GM23338 (cell line): ENCODE data around the gene KRTAP12-1. TPM values are rescaled to one million over a fixed set of nuclear protein-coding genes. Genes with fewer than 3 reads are reported as not detected.

ENCODE experiments used
- ATAC-seq: fragments of 200-7000 bp; cut with Tn5 transposase; 3 replicates; pipeline ENCODE4 v1.9.1; 2020
- DNase-seq: peaks from one replicate; pipeline ENCODE4 v3.0.0-alpha.2; 2015; ENCODE audit warnings: low spot score
- H2AFZ ChIP-seq: fragments of 200-600 bp; sonication (generic); 2 replicates; pipeline ENCODE4 v1.8.0; 2016; ENCODE audit warnings: antibody characterized with exemption, mild to moderate bottlenecking, moderate library complexity
- H3F3A ChIP-seq: fragments of 200-600 bp; sonication (generic); replicated peaks from 2 replicates; pipeline ENCODE4 v1.8.0; 2017; ENCODE audit warnings: antibody characterized with exemption, mixed run types, low read depth
- H3K27ac ChIP-seq: fragments of 200-600 bp; sonication (generic); 2 replicates; pipeline ENCODE4 v1.6.1; 2016; ENCODE audit warnings: low read depth
- H3K27me3 ChIP-seq: fragments of 200-600 bp; sonication (generic); 2 replicates; pipeline ENCODE4 v1.8.0; 2016; ENCODE audit warnings: mild to moderate bottlenecking, mixed run types, moderate library complexity; ENCODE audit not compliant: insufficient read depth
- H3K36me3 ChIP-seq: fragments of 200-600 bp; sonication (generic); 2 replicates; pipeline ENCODE4 v1.8.0; 2016; ENCODE audit warnings: mild to moderate bottlenecking; ENCODE audit not compliant: insufficient read depth
- H3K4me1 ChIP-seq: fragments of 200-600 bp; sonication (generic); 2 replicates; pipeline ENCODE4 v1.8.0; 2016; ENCODE audit warnings: mild to moderate bottlenecking, moderate library complexity; ENCODE audit not compliant: insufficient read depth
- H3K4me2 ChIP-seq: fragments of 200-600 bp; sonication (generic); 2 replicates; pipeline ENCODE4 v1.7.1; 2017; ENCODE audit warnings: mixed run types
- H3K4me3 ChIP-seq: fragments of 200-600 bp; sonication (generic); 2 replicates; pipeline ENCODE4 v1.6.1; 2016; ENCODE audit warnings: mixed run types
- H3K79me2 ChIP-seq: fragments of 200-600 bp; sonication (generic); replicated peaks from 2 replicates; pipeline ENCODE4 v1.8.0; 2017; ENCODE audit warnings: mild to moderate bottlenecking; ENCODE audit not compliant: insufficient read depth
- H3K9me2 ChIP-seq: fragments of 200-600 bp; sonication (generic); 2 replicates; pipeline ENCODE4 v1.8.0; 2017; ENCODE audit not compliant: insufficient read depth
- H4K20me1 ChIP-seq: fragments of 200-600 bp; sonication (generic); replicated peaks from 2 replicates; pipeline ENCODE4 v1.8.0; 2017; ENCODE audit warnings: mild to moderate bottlenecking; ENCODE audit not compliant: insufficient read depth
- H3K27ac Mint-ChIP-seq: 2 replicates; pipeline ENCODE4 v1.8.0; 2020; ENCODE audit warnings: inconsistent platforms, mild to moderate bottlenecking, moderate library complexity, mixed read lengths
- H3K27me3 Mint-ChIP-seq: 3 replicates; pipeline ENCODE4 v1.8.0; 2022; ENCODE audit warnings: low read depth, mild to moderate bottlenecking, moderate library complexity, mixed read lengths, inconsistent platforms; ENCODE audit not compliant: insufficient read depth, poor library complexity
- H3K36me3 Mint-ChIP-seq: 3 replicates; pipeline ENCODE4 v1.8.0; 2021; ENCODE audit warnings: low read depth, mild to moderate bottlenecking, inconsistent platforms, moderate library complexity, mixed read lengths
- H3K4me1 Mint-ChIP-seq: 3 replicates; pipeline ENCODE4 v1.8.0; 2020; ENCODE audit warnings: mild to moderate bottlenecking, inconsistent platforms, mixed read lengths
- H3K4me3 Mint-ChIP-seq: 3 replicates; pipeline ENCODE4 v1.8.0; 2021; ENCODE audit warnings: moderate library complexity, mild to moderate bottlenecking, inconsistent platforms, mixed read lengths
- H3K9me3 Mint-ChIP-seq: 3 replicates; pipeline ENCODE4 v1.8.0; 2020; ENCODE audit warnings: moderate library complexity, mild to moderate bottlenecking, inconsistent platforms, mixed read lengths
- CREB1 ChIP-seq: fragments of 250-450 bp; sonication (Bioruptor Pico); IDR thresholded peaks from 2 replicates; pipeline ENCODE4 v1.5.0; 2020; ENCODE audit warnings: low read depth, mild to moderate bottlenecking, moderate library complexity
- STAT1 ChIP-seq: IDR thresholded peaks from one replicate; pipeline ENCODE4 v1.6.1; 2016; ENCODE audit warnings: antibody characterized with exemption; ENCODE audit not compliant: unreplicated experiment
- ZNF331 ChIP-seq: fragments of 250-450 bp; sonication (Bioruptor Pico); IDR thresholded peaks from 2 replicates; pipeline ENCODE4 v1.5.0; 2020; ENCODE audit warnings: low read depth, mild to moderate bottlenecking, moderate library complexity
- polyA plus RNA-seq: library from polyadenylated mRNA; unstranded; fragments of >200 nt; fragmentation: Nextera tagmentation; extraction: Ambion mirVana; gene quantifications from 2 replicates; pipeline ENCODE4 v1.2.1, GENCODE V29; 2016
- total RNA-seq: library from RNA; depleted of rRNA; stranded (reverse); fragments of >200 nt; shearing (Covaris generic); gene quantifications from 2 replicates; pipeline ENCODE4 v1.2.3, GENCODE V29; 2014
- TF ChIP-seq, protein P1 (sequence below): fragments of 250-450 bp; sonication (Bioruptor Pico); IDR thresholded peaks from 2 replicates; pipeline ENCODE4 v1.5.0; 2020; ENCODE audit warnings: mild to moderate bottlenecking, moderate library complexity
- TF ChIP-seq, protein P2 (sequence below), 2 experiments: fragments of 200-600 bp in 1 of 2; sonication (generic) in 1 of 2; conservative IDR thresholded peaks; 2 replicates each; pipeline versions ENCODE4 v1.5.1 to v1.6.1; 2016 to 2017; ENCODE audit warnings: antibody characterized with exemption in 2 of 2, low read depth in 2 of 2, mild to moderate bottlenecking in 2 of 2, moderate library complexity in 1 of 2
- TF ChIP-seq, protein P3 (sequence below): IDR thresholded peaks from 2 replicates; pipeline ENCODE4 v1.6.1; 2016; ENCODE audit warnings: antibody characterized with exemption
- TF ChIP-seq, protein P4 (sequence below): IDR thresholded peaks from one replicate; pipeline ENCODE4 v1.6.1; 2018; ENCODE audit warnings: antibody characterized with exemption; ENCODE audit not compliant: unreplicated experiment

Gene KRTAP12-1
- total and polyA plus RNA-seq, 2 experiments from 2014 or later, result not detected

DNA sequence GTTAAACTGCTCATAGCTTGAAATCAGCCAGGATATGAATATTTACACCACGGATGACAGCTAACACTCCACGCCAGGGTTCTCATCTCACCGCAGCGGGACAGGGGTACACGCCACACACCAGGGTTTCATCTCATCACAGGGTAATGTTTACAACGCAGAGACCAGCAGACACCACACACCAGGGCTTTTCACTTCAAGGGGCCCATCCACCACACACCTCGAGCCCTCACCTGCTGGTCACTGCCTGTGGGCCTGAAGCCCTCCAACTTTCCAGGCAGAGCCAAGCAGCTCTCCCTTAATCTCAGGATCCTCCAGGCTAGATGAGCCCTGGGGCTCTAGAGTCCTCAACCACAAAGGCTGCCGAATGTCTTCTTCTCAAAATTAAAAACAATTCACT is 13.7 kb upstream of the KRTAP12-1 start (continued):
- TF ChIP-seq, protein P1, sequence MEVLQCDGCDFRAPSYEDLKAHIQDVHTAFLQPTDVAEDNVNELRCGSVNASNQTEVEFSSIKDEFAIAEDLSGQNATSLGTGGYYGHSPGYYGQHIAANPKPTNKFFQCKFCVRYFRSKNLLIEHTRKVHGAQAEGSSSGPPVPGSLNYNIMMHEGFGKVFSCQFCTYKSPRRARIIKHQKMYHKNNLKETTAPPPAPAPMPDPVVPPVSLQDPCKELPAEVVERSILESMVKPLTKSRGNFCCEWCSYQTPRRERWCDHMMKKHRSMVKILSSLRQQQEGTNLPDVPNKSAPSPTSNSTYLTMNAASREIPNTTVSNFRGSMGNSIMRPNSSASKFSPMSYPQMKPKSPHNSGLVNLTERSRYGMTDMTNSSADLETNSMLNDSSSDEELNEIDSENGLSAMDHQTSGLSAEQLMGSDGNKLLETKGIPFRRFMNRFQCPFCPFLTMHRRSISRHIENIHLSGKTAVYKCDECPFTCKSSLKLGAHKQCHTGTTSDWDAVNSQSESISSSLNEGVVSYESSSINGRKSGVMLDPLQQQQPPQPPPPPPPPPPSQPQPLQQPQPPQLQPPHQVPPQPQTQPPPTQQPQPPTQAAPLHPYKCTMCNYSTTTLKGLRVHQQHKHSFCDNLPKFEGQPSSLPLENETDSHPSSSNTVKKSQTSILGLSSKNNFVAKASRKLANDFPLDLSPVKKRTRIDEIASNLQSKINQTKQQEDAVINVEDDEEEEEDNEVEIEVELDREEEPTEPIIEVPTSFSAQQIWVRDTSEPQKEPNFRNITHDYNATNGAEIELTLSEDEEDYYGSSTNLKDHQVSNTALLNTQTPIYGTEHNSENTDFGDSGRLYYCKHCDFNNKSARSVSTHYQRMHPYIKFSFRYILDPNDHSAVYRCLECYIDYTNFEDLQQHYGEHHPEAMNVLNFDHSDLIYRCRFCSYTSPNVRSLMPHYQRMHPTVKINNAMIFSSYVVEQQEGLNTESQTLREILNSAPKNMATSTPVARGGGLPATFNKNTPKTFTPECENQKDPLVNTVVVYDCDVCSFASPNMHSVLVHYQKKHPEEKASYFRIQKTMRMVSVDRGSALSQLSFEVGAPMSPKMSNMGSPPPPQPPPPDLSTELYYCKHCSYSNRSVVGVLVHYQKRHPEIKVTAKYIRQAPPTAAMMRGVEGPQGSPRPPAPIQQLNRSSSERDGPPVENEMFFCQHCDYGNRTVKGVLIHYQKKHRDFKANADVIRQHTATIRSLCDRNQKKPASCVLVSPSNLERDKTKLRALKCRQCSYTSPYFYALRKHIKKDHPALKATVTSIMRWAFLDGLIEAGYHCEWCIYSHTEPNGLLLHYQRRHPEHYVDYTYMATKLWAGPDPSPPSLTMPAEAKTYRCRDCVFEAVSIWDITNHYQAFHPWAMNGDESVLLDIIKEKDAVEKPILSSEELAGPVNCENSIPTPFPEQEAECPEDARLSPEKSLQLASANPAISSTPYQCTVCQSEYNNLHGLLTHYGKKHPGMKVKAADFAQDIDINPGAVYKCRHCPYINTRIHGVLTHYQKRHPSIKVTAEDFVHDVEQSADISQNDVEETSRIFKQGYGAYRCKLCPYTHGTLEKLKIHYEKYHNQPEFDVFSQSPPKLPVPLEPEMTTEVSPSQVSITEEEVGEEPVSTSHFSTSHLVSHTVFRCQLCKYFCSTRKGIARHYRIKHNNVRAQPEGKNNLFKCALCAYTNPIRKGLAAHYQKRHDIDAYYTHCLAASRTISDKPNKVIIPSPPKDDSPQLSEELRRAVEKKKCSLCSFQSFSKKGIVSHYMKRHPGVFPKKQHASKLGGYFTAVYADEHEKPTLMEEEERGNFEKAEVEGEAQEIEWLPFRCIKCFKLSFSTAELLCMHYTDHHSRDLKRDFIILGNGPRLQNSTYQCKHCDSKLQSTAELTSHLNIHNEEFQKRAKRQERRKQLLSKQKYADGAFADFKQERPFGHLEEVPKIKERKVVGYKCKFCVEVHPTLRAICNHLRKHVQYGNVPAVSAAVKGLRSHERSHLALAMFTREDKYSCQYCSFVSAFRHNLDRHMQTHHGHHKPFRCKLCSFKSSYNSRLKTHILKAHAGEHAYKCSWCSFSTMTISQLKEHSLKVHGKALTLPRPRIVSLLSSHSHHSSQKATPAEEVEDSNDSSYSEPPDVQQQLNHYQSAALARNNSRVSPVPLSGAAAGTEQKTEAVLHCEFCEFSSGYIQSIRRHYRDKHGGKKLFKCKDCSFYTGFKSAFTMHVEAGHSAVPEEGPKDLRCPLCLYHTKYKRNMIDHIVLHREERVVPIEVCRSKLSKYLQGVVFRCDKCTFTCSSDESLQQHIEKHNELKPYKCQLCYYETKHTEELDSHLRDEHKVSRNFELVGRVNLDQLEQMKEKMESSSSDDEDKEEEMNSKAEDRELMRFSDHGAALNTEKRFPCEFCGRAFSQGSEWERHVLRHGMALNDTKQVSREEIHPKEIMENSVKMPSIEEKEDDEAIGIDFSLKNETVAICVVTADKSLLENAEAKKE, result no peak
- TF ChIP-seq ZNF331 (no peak), STAT1 (no peak)
- TF ChIP-seq, protein P2, sequence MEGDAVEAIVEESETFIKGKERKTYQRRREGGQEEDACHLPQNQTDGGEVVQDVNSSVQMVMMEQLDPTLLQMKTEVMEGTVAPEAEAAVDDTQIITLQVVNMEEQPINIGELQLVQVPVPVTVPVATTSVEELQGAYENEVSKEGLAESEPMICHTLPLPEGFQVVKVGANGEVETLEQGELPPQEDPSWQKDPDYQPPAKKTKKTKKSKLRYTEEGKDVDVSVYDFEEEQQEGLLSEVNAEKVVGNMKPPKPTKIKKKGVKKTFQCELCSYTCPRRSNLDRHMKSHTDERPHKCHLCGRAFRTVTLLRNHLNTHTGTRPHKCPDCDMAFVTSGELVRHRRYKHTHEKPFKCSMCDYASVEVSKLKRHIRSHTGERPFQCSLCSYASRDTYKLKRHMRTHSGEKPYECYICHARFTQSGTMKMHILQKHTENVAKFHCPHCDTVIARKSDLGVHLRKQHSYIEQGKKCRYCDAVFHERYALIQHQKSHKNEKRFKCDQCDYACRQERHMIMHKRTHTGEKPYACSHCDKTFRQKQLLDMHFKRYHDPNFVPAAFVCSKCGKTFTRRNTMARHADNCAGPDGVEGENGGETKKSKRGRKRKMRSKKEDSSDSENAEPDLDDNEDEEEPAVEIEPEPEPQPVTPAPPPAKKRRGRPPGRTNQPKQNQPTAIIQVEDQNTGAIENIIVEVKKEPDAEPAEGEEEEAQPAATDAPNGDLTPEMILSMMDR (conservative IDR thresholded peaks at IDR 0.05; ENCODE audit: low read depth in 2 of 2), result no peak

DNA sequence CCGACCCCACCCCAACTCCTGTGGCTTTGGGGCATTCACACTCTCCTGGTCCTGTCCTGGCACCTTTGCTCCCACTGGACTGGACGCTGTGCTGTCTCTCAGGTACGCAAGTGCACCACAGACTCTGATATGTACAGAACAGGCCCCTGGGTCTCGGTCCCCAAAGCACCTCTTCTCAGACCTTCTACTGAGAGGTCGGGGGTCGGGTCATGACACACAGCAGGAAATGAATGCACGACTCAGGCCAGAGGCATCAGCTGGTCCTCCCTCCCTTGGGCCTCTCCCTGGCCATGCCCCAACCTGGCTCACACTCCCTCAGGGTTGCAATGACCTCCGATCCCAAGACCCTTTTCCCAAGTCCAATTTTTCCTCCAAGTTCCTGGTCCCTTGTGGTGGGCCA is 13.2 kb upstream of the KRTAP12-1 start:
- H3K4me2 ChIP-seq, result no peak overlapping the region
- H3K27me3 ChIP-seq, result no peaks in the 10 kb centered on the region
- no peak overlapping the region for H2AFZ ChIP-seq
- no peaks in the 10 kb centered on the region for H3K9me2 ChIP-seq
- H3K27ac ChIP-seq, result no peak overlapping the region
- H3K79me2 ChIP-seq, result no peaks in the 10 kb centered on the region
- Mint-ChIP-seq H3K4me1 (peaks cover 44% of the 10 kb centered on the region), H3K36me3 (peaks cover 17% of the 10 kb centered on the region; the same call in 1 of the 3 replicates), H3K27me3 (peaks cover 12% of the 10 kb centered on the region), H3K27ac (no peak overlapping the region), H3K4me3 (no peak overlapping the region), H3K9me3 (peaks cover 19% of the 10 kb centered on the region; the same call in 2 of the 3 replicates)
- H3K4me3 ChIP-seq, result no peak overlapping the region
- no peaks in the 10 kb centered on the region for H4K20me1 ChIP-seq
- no peaks in the 10 kb centered on the region; the same call in 1 of the 2 replicates for H3K36me3 ChIP-seq
- no peaks in the 10 kb centered on the region for H3F3A ChIP-seq
- no peak for DNase-seq
- no peak for ATAC-seq
- H3K4me1 ChIP-seq, result peaks cover 11% of the 10 kb centered on the region; the same call in 1 of the 2 replicates
- TF ChIP-seq STAT1 (no peak), CREB1 (CRISPR knock-in tag) (no peak)
- TF ChIP-seq, protein P3, sequence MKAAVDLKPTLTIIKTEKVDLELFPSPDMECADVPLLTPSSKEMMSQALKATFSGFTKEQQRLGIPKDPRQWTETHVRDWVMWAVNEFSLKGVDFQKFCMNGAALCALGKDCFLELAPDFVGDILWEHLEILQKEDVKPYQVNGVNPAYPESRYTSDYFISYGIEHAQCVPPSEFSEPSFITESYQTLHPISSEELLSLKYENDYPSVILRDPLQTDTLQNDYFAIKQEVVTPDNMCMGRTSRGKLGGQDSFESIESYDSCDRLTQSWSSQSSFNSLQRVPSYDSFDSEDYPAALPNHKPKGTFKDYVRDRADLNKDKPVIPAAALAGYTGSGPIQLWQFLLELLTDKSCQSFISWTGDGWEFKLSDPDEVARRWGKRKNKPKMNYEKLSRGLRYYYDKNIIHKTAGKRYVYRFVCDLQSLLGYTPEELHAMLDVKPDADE, result no peak
- TF ChIP-seq, protein P4, sequence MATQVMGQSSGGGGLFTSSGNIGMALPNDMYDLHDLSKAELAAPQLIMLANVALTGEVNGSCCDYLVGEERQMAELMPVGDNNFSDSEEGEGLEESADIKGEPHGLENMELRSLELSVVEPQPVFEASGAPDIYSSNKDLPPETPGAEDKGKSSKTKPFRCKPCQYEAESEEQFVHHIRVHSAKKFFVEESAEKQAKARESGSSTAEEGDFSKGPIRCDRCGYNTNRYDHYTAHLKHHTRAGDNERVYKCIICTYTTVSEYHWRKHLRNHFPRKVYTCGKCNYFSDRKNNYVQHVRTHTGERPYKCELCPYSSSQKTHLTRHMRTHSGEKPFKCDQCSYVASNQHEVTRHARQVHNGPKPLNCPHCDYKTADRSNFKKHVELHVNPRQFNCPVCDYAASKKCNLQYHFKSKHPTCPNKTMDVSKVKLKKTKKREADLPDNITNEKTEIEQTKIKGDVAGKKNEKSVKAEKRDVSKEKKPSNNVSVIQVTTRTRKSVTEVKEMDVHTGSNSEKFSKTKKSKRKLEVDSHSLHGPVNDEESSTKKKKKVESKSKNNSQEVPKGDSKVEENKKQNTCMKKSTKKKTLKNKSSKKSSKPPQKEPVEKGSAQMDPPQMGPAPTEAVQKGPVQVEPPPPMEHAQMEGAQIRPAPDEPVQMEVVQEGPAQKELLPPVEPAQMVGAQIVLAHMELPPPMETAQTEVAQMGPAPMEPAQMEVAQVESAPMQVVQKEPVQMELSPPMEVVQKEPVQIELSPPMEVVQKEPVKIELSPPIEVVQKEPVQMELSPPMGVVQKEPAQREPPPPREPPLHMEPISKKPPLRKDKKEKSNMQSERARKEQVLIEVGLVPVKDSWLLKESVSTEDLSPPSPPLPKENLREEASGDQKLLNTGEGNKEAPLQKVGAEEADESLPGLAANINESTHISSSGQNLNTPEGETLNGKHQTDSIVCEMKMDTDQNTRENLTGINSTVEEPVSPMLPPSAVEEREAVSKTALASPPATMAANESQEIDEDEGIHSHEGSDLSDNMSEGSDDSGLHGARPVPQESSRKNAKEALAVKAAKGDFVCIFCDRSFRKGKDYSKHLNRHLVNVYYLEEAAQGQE, result no peak
- TF ChIP-seq, protein P2 (conservative IDR thresholded peaks at IDR 0.05; ENCODE audit: low read depth in 2 of 2), result no peak
